Epithelial cell of proximal tubule (primary cell): ENCODE data around the gene GTF3C2. TPM values are rescaled to one million over a fixed set of nuclear protein-coding genes. Genes with fewer than 3 reads are reported as not detected.
"Not testable (repeated sequence)": the region's sequence is repeated elsewhere in the genome, so short reads cannot be mapped to it uniquely, and the experiment has no call there.

Experiments
- DNase-seq: peaks from one replicate; pipeline ENCODE4 v3.0.0-alpha.2; 2011; ENCODE audit warnings: low read depth
- H3K4me3 ChIP-seq: 2 replicates; pipeline ENCODE4 v1.5.1; 2011; ENCODE audit warnings: low read depth, mild to moderate bottlenecking, low read length
- total RNA-seq: library from RNA; depleted of rRNA; stranded (reverse); fragments of >200 nt; gene quantifications from 2 replicates; pipeline ENCODE4 v1.2.3, GENCODE V29; 2015
- TF ChIP-seq, protein P1 (sequence below): conservative IDR thresholded peaks from 2 replicates; pipeline ENCODE4 v1.5.1; 2012; ENCODE audit warnings: low read depth, mild to moderate bottlenecking, low read length

Gene GTF3C2
- total RNA-seq, 1 donor from 2014 or later = 37.4 TPM

DNA sequence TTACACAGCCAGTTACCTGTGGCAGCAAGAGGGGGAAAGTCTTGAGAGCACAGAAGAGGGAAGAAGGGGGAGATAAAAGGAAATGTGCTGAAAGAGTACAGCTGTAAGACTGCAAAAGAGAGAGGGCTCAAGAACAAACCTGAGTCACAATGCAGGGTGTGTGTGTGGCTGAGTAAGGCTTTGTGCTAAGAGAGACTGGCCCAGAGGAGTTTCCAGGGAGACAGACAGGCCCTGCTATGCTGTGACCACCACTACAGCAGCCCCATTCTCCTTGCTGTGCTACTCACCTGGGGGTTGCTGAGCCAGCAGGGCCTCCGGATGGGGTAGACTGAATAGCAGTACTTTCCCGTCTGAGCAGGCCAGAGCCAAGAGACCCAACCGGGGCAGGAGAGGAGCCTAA is 21.3 kb downstream of the GTF3C2 start:
- TF ChIP-seq, protein P1, sequence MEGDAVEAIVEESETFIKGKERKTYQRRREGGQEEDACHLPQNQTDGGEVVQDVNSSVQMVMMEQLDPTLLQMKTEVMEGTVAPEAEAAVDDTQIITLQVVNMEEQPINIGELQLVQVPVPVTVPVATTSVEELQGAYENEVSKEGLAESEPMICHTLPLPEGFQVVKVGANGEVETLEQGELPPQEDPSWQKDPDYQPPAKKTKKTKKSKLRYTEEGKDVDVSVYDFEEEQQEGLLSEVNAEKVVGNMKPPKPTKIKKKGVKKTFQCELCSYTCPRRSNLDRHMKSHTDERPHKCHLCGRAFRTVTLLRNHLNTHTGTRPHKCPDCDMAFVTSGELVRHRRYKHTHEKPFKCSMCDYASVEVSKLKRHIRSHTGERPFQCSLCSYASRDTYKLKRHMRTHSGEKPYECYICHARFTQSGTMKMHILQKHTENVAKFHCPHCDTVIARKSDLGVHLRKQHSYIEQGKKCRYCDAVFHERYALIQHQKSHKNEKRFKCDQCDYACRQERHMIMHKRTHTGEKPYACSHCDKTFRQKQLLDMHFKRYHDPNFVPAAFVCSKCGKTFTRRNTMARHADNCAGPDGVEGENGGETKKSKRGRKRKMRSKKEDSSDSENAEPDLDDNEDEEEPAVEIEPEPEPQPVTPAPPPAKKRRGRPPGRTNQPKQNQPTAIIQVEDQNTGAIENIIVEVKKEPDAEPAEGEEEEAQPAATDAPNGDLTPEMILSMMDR = no peak
- no peak overlapping the region for H3K4me3 ChIP-seq
- DNase-seq = no peak

DNA sequence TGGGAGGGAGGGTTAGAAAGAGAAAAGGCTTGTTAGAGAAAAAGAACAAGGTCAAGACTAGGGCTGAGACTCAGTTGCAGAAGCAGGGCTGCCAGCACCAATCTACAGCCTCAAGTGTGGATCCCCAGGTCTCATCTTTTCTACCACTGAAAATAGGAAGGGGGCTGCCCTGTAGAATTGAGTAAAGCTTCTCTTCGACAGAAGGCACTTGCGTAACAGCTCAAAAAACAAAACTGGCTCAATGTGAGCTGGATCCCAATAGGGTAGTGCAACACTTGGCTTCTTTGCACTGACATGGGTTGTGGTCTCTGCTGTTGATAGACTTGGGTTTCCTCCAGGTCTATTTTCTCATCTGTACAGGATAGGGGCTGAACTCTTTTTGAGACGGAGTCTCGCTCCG is 31.8 kb downstream of the GTF3C2 start:
- DNase-seq = no peak
- H3K4me3 ChIP-seq = no peak overlapping the region
- TF ChIP-seq, protein P1 = no peak

DNA sequence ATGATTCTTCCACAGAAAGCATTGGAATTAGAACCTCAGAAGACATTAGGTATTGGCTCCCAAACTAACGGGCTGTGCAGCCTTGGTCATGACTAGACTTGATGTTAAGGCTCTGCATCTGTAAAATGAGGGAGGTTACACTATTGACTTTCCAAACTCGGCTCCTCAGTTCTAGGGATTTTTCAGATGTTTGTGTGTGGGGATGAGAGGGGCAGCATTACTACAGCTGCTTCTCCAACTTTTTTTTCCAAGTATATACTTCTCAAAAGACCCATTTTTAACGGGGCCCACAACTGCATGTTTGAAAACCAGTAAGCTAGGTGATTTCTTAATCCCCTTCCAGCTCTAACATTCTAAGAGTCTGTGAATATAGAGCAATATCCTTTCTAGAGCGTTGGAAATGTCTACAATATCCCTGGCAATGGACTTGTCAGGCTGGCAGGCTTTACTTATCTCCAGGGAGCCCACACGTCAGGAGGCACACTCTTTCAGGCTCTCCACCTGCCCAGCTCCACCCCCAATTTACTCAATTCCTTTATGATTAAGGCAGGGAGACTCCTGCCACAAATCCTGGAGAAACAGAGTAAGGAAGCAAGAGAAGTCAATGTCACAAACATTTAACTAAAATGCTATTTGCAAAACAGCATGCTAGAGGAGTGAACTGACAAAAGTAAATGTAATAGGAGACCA is 32.8 kb downstream of the GTF3C2 start:
- no peak for DNase-seq
- peak overlapping the region; percentile 80 for H3K4me3 ChIP-seq
- TF ChIP-seq, protein P1 = no peak

DNA sequence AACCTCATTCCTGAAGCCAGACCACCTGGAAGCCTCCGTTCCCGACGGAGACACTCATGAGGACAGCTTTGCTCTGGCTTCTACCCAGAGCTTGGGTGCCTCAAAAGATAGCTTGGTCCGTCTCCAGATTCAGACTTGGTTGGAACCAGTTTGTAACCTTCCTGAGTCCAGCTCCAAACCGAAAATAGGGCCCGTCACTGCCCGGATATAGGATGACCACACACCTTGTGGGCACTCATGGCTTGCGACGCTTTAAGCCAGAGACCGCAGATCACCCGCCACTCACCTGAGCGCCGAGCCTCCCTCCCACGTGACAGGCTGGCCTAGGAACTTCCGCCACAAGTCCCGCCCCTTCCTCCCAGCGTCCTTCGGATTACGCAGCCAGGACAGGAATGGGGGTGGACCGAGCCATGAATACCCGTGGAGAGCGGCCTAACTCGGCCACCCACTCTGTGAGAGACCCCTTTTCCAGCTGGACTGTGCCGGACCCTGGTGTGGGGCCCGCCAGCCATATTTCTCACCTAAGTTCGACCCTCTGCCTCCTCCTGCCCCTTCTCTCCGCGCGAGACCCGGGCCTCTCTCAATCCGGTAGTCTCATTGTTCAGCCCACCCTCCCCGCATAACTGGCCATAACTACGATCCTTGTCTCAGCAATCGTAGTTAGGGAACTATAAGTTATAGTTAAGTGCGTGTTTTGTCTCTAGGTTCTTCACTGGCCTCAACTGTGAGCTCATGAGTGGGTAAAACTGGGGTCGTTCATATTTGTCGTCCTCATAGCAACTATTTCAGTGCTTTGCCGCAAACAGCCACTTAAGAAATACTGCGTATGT is 33.6 kb downstream of the GTF3C2 start, which contains the start of gene MPV17:
TSS of gene MPV17 (minus strand) at position 332 of the 830 bp plus-strand sequence. CDS start 580 bp downstream, outside the sequence.
- TF ChIP-seq, protein P1 = no peak
- DNase-seq = peak; percentile 49
- H3K4me3 ChIP-seq = peak within 1 kb of the TSS; percentile 80

DNA sequence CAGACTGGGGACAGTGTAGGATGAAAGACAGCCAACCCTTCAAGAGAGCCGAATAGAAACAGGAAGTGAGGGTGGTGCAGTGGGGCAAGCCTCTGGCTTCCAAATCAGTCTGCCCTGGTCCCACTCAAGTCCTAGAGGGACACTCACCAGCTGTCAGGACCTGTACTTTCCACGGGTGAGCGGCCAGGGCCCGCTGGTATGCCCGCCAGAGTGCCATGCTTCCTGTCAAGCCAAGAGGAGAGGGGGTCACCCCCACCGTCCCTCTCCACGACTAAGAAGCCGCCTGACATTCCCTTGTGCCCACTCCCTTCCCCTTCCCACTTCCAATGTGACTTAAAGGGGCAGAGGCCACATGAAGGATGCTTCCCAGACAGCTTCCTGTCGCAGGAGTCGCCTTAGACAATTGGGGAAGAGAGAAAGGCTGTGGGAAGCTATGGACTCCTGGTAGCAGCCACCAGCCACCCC is 34.2 kb downstream of the GTF3C2 start:
- TF ChIP-seq, protein P1 = no peak
- peak overlapping the region; percentile 80 for H3K4me3 ChIP-seq
- no peak for DNase-seq

DNA sequence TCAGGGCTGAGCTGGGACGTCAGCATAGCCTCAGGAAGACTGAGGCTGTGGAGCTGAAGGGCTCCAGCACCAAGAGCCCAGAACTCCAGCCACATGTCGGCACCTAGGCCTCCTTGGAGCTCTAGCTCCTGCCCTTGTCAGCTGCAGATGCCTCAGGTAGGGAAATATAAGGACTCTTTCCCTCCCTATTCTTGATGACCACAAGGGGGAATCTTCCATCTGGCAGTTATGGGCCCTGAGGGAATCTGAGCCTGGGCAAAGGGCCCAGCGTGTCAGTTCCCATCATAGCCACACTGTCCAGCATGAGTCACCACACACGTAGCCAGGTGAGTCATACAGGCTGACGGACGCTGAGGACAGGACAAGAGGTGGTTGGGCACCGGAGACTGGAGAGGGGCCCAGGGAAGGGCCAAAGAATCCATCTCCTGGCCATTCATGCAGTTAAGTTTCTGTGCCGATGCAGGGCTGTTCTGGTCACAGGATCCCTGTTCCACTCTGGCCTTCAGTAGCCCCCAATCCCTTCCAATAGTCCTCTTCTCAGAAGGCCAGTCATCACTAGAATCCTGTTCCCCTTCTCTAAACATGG is 35.5 kb downstream of the GTF3C2 start:
- TF ChIP-seq, protein P1 = peak; percentile 75
- H3K4me3 ChIP-seq = peak overlapping the region; percentile 80
- peak; percentile 91 for DNase-seq

DNA sequence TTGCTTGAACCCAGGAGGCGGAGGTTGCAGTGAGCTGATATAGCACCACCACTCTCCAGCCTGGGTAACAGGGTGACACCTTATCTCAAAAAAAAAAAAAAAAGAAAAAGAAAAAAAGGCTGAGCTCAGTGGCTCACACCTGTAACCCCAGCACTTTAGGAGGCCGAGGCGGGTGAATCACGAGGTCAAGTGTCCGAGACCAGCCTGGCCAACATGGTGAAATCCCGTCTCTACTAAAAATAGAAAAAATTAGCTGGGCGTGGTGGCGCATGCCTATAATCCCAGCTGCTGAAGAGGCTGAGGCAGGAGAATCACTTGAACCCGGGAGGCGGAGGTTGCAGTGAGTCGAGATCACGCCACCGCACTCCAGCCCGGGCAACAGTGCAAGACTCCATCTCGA is 36.7 kb downstream of the GTF3C2 start:
- not testable (repeated sequence) for H3K4me3 ChIP-seq, DNase-seq
